Caco-2 (cell line): ENCODE data around the gene FBXO45. TPM values are rescaled to one million over a fixed set of nuclear protein-coding genes. Genes with fewer than 3 reads are reported as not detected.

Experiments
- BruUV-seq: library from RNA; stranded (reverse); fragments of 400-500 nt; replicated peaks from 2 replicates; lab custom pipeline; 2021; lab: Mats Ljungman, UMichigan
- CTCF ChIA-PET: fragments of 300-600 bp; sonication (Branson Sonifier 250); formaldehyde crosslinking; loops from one replicate; lab custom pipeline; 2022; ENCODE audit warnings: antibody characterized with exemption; lab: Charles Lee
- POLR2A ChIA-PET: fragments of 300-600 bp; sonication (Branson Sonifier 250); formaldehyde crosslinking; loops from one replicate; lab custom pipeline; 2022; ENCODE audit warnings: antibody characterized with exemption; lab: Charles Lee
- DNase-seq, 2 experiments: peaks; one replicate each; pipeline versions ENCODE4 v3.0.0 to v3.0.0-alpha.2; 2020 to 2022
- H3K27me3 ChIP-seq: replicated peaks from 2 replicates; pipeline ENCODE4 v1.6.0; 2011; ENCODE audit warnings: low read length; ENCODE audit not compliant: control insufficient read depth, insufficient read depth
- H3K36me3 ChIP-seq: 2 replicates; pipeline ENCODE4 v1.5.1; 2011; ENCODE audit warnings: low read length; ENCODE audit not compliant: control insufficient read depth, insufficient read depth
- H3K4me1 ChIP-seq: fragments of 250-450 bp; sonication (Bioruptor Pico); 2 replicates; pipeline ENCODE4 v1.5.1; 2020; ENCODE audit warnings: mild to moderate bottlenecking
- H3K4me3 ChIP-seq: 2 replicates; pipeline ENCODE4 v1.5.1; 2011; ENCODE audit warnings: low read depth, mild to moderate bottlenecking, control low read depth, low read length
- H3K9me3 ChIP-seq: fragments of 250-450 bp; sonication (Bioruptor Pico); 2 replicates; pipeline ENCODE4 v1.5.1; 2020; ENCODE audit warnings: mild to moderate bottlenecking, moderate library complexity
- H3K27ac Mint-ChIP-seq: one replicate; pipeline ENCODE4 v1.8.0; 2022; ENCODE audit warnings: mixed read lengths; ENCODE audit not compliant: unreplicated experiment
- H3K27me3 Mint-ChIP-seq: one replicate; pipeline ENCODE4 v1.8.0; 2022; ENCODE audit warnings: mixed read lengths; ENCODE audit not compliant: insufficient read depth, unreplicated experiment
- H3K36me3 Mint-ChIP-seq: one replicate; pipeline ENCODE4 v1.8.0; 2022; ENCODE audit warnings: mild to moderate bottlenecking, mixed read lengths; ENCODE audit not compliant: insufficient read depth, unreplicated experiment
- H3K4me1 Mint-ChIP-seq: one replicate; pipeline ENCODE4 v1.8.0; 2022; ENCODE audit warnings: low read depth, mixed read lengths; ENCODE audit not compliant: unreplicated experiment
- H3K4me3 Mint-ChIP-seq: one replicate; pipeline ENCODE4 v1.8.0; 2022; ENCODE audit warnings: mild to moderate bottlenecking, moderate library complexity, mixed read lengths; ENCODE audit not compliant: unreplicated experiment
- H3K9me3 Mint-ChIP-seq: one replicate; pipeline ENCODE4 v1.8.0; 2022; ENCODE audit warnings: mixed read lengths; ENCODE audit not compliant: unreplicated experiment
- intact Hi-C: fragments of 100-400 bp; cut with micrococcal nuclease; formaldehyde crosslinking; loops from one replicate; pipeline ENCODE4 v1.10.0; 2022; ENCODE audit not compliant: unreplicated experiment
- total RNA-seq: library from RNA; stranded (reverse); gene quantifications from 2 replicates; pipeline ENCODE4 v1.2.3, GENCODE V29; 2022
- TF ChIP-seq, protein P1 (sequence below), 2 experiments: fragments of 200-600 bp in 1 of 2; IDR thresholded peaks; 1 replicate in 1 of 2; 2 replicates in 1 of 2; pipeline versions ENCODE4 v1.5.1 to v1.8.0; 2011 to 2022; ENCODE audit warnings: antibody characterized with exemption in 1 of 2, control low read depth in 1 of 2, inconsistent platforms in 1 of 2, low read depth in 1 of 2, low read length in 1 of 2, mild to moderate bottlenecking in 1 of 2, moderate library complexity in 1 of 2; ENCODE audit not compliant: insufficient read depth in 1 of 2, severe bottlenecking in 1 of 2, unreplicated experiment in 1 of 2

Gene FBXO45
- total RNA-seq, 1 experiment from 2014 or later: 15.8 TPM

DNA sequence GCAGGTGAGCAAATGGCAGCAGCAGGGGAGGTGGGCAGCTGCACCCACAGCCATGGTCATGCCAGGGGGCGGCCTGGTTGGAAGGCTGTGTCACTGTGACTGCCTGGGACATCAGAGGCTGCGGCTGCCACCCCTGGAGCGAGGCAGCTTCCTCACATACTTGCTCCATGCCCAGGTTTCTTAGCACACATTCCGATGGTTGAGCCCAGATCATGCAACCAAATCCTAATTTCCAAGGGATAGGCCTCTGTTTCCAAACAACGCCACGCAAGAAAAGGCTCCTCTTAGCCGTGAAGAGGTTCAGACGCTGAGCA, 59.4 kb downstream of the FBXO45 start:
- Mint-ChIP-seq H3K4me1 (peaks cover 8% of the 10 kb centered on the region), H3K27ac (no peak overlapping the region), H3K27me3 (no peaks in the 10 kb centered on the region), H3K9me3 (no peaks in the 10 kb centered on the region), H3K36me3 (peaks cover 11% of the 10 kb centered on the region), H3K4me3 (no peak overlapping the region)
- H3K4me3 ChIP-seq: no peak overlapping the region
- H3K27me3 ChIP-seq: no peaks in the 10 kb centered on the region
- BruUV-seq: no TSS peak
- no peaks in the 10 kb centered on the region for H3K36me3 ChIP-seq
- TF ChIP-seq, protein P1, sequence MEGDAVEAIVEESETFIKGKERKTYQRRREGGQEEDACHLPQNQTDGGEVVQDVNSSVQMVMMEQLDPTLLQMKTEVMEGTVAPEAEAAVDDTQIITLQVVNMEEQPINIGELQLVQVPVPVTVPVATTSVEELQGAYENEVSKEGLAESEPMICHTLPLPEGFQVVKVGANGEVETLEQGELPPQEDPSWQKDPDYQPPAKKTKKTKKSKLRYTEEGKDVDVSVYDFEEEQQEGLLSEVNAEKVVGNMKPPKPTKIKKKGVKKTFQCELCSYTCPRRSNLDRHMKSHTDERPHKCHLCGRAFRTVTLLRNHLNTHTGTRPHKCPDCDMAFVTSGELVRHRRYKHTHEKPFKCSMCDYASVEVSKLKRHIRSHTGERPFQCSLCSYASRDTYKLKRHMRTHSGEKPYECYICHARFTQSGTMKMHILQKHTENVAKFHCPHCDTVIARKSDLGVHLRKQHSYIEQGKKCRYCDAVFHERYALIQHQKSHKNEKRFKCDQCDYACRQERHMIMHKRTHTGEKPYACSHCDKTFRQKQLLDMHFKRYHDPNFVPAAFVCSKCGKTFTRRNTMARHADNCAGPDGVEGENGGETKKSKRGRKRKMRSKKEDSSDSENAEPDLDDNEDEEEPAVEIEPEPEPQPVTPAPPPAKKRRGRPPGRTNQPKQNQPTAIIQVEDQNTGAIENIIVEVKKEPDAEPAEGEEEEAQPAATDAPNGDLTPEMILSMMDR (IDR thresholded peaks at IDR 0.05; ENCODE audit: insufficient read depth in 1 of 2, low read depth in 1 of 2, low read length in 1 of 2, severe bottlenecking in 1 of 2, unreplicated experiment in 1 of 2): no peak
- intact Hi-C loops: no loop called here
- no peaks in the 10 kb centered on the region for H3K4me1 ChIP-seq
- no peak for DNase-seq
- CTCF ChIA-PET: interaction anchor here (0.5 kb wide), 1 partner anchor 154 kb away, joined by 5 read pairs; no protein-coding TSS in a partner anchor
- POLR2A ChIA-PET: no interaction called here
- no peaks in the 10 kb centered on the region for H3K9me3 ChIP-seq

DNA sequence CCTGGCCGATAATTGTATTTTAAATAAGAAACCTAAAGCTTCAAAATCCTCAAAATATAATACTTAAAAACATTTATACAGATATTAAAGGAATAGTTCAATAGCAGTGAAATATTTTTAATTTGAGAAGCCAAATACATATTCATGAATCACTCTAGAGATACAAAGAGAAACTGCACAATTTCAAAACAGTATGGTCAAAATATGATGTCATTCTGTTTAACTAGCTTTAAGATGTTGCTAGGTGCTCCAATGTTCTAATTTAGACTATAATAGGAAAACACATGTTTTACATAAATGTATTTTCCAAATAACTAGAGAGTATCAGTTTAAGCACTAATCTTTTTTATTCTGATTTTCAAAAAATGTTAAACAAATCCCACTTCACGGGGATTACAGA, 60.8 kb downstream of the FBXO45 start:
- Histone ChIP-seq H3K4me3 (no peak overlapping the region), H3K36me3 (no peaks in the 10 kb centered on the region), H3K9me3 (no peaks in the 10 kb centered on the region), H3K27me3 (no peaks in the 10 kb centered on the region), H3K4me1 (peaks cover 6% of the 10 kb centered on the region; the same call in 1 of the 2 replicates)
- no peak overlapping the region for H3K4me3 Mint-ChIP-seq
- H3K9me3 Mint-ChIP-seq: no peaks in the 10 kb centered on the region
- POLR2A ChIA-PET: no interaction called here
- peaks cover 17% of the 10 kb centered on the region for H3K36me3 Mint-ChIP-seq
- H3K27ac Mint-ChIP-seq: no peak overlapping the region
- TF ChIP-seq, protein P1 (IDR thresholded peaks at IDR 0.05; ENCODE audit: insufficient read depth in 1 of 2, low read depth in 1 of 2, low read length in 1 of 2, severe bottlenecking in 1 of 2, unreplicated experiment in 1 of 2): no peak
- intact Hi-C loops: no loop called here
- no peaks in the 10 kb centered on the region for H3K27me3 Mint-ChIP-seq
- CTCF ChIA-PET: no interaction called here
- H3K4me1 Mint-ChIP-seq: peaks cover 13% of the 10 kb centered on the region
- no peak for DNase-seq
- no TSS peak for BruUV-seq

DNA sequence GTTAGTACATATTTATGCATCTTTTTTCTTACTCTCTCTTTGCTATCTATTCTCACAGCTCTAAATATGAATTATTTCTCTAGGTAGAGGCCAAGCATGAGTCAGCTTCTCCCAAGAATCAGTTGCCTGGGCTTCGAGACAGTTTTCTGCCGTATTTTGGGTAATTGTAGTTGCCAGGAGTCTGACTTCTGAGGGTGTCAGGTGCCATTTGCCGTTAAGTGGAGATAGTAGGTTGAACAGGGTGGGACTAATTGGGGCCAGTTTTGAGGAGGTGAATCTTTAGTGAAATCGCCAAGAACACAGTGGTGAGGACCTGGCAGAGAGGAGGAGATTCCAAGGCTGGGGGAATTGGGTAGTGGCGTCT, 63.2 kb downstream of the FBXO45 start:
- no TSS peak for BruUV-seq
- Histone ChIP-seq H3K27me3 (no peaks in the 10 kb centered on the region), H3K4me3 (peak overlapping the region; percentile 57), H3K9me3 (no peaks in the 10 kb centered on the region), H3K4me1 (peaks cover 6% of the 10 kb centered on the region; the same call in 1 of the 2 replicates), H3K36me3 (no peaks in the 10 kb centered on the region)
- intact Hi-C loops: loop anchor here (1.0 to 2.0 kb wide), 2 partner anchors 22 to 53 kb away; no protein-coding TSS in a partner anchor
- Mint-ChIP-seq H3K4me1 (peaks cover 13% of the 10 kb centered on the region), H3K9me3 (no peaks in the 10 kb centered on the region), H3K27me3 (no peaks in the 10 kb centered on the region), H3K36me3 (peaks cover 17% of the 10 kb centered on the region), H3K4me3 (peak overlapping the region; percentile 94), H3K27ac (peak overlapping the region; percentile 97)
- DNase-seq: no peak
- POLR2A ChIA-PET: interaction anchor here (0.5 to 0.8 kb wide), 3 partner anchors 103 to 147 kb away, joined by 4 to 5 read pairs (median 4); partner anchors contain the start of gene PAK2
- CTCF ChIA-PET: interaction anchor here (0.6 to 1.7 kb wide), 2 partner anchors 22 to 79 kb away, joined by 3 to 5 read pairs; no protein-coding TSS in a partner anchor
- TF ChIP-seq, protein P1 (IDR thresholded peaks at IDR 0.05; ENCODE audit: insufficient read depth in 1 of 2, low read depth in 1 of 2, low read length in 1 of 2, severe bottlenecking in 1 of 2, unreplicated experiment in 1 of 2): no peak
